Natural killer cell (primary cell): Measurements from ENCODE around the gene XRCC5. TPM values are rescaled to one million over a fixed set of nuclear protein-coding genes. Genes with fewer than 3 reads are reported as not detected.

Experiments
- ATAC-seq, 3 donors: fragments of 150-1000 bp in 2 of 3; fragments of 200-7000 bp in 1 of 3; cut with Tn5 transposase; 1 replicate in 1 of 3; 2 replicates in 2 of 3; pipeline ENCODE4 v1.10.0; 2021; ENCODE audit warnings: mild to moderate bottlenecking in 2 of 3, moderate library complexity in 2 of 3
- DNase-seq, 2 donors: peaks; one replicate each; pipeline versions ENCODE4 v3.0.0 to v3.0.0-alpha.2; 2013 to 2021; ENCODE audit warnings: mixed read lengths in 1 of 2
- H3K27ac ChIP-seq: one replicate; pipeline ENCODE4 v1.5.1; 2013; ENCODE audit warnings: mild to moderate bottlenecking, low read length
- H3K27me3 ChIP-seq: one replicate; pipeline ENCODE4 v1.6.1; 2013; ENCODE audit warnings: low read length; ENCODE audit not compliant: control insufficient read depth, insufficient read depth
- H3K36me3 ChIP-seq: one replicate; pipeline ENCODE4 v1.6.1; 2013; ENCODE audit warnings: low read length; ENCODE audit not compliant: control insufficient read depth, insufficient read depth
- H3K4me1 ChIP-seq: one replicate; pipeline ENCODE4 v1.6.1; 2013; ENCODE audit warnings: low read length; ENCODE audit not compliant: control insufficient read depth, insufficient read depth
- H3K4me3 ChIP-seq: one replicate; pipeline ENCODE4 v1.5.1; 2013; ENCODE audit warnings: low read length
- H3K9me3 ChIP-seq: one replicate; pipeline ENCODE4 v1.6.1; 2013; ENCODE audit warnings: low read length; ENCODE audit not compliant: control insufficient read depth, insufficient read depth
- H3K27ac Mint-ChIP-seq, 2 donors: one replicate each; pipeline ENCODE4 v1.8.0; 2022; ENCODE audit warnings: mild to moderate bottlenecking in 2 of 2, mixed read lengths in 2 of 2, moderate library complexity in 1 of 2
- H3K27me3 Mint-ChIP-seq, 2 donors: one replicate each; pipeline ENCODE4 v1.8.0; 2022; ENCODE audit warnings: low read depth in 2 of 2, mixed read lengths in 2 of 2
- H3K36me3 Mint-ChIP-seq: one replicate; pipeline ENCODE4 v1.8.0; 2022; ENCODE audit warnings: mixed read lengths
- H3K4me1 Mint-ChIP-seq, 2 donors: one replicate each; pipeline ENCODE4 v1.8.0; 2022; ENCODE audit warnings: mixed read lengths in 2 of 2
- H3K4me3 Mint-ChIP-seq: one replicate; pipeline ENCODE4 v1.8.0; 2022; ENCODE audit warnings: mild to moderate bottlenecking, moderate library complexity, mixed read lengths
- H3K9me3 Mint-ChIP-seq, 2 donors: one replicate each; pipeline ENCODE4 v1.8.0; 2022; ENCODE audit warnings: mixed read lengths in 2 of 2
- WGBS: methylation state at CpG from one replicate; pipeline ENCODE4 v1.1.7; 2013; ENCODE audit warnings: missing lambda C conversion rate; ENCODE audit not compliant: insufficient coverage; 5-methylcytosine and 5-hydroxymethylcytosine counted together
- intact Hi-C: fragments of 100-400 bp; cut with micrococcal nuclease; formaldehyde crosslinking; loops from one replicate; pipeline ENCODE4 v1.14.2; 2022
- total RNA-seq, 4 donors: library from RNA; stranded (reverse); fragments of 120-200 nt in 1 of 4; gene quantifications; one replicate each; pipeline versions ENCODE4 v1.2.3 to v1.2.4, GENCODE V29; 2013 to 2022
- TF ChIP-seq, protein P1 (sequence below): fragments of 200-600 bp; IDR thresholded peaks from one replicate; pipeline ENCODE4 v1.8.0; 2022; ENCODE audit warnings: antibody characterized with exemption

XRCC5 gene
- total RNA-seq, 3 donors from 2014 or later (not counting 1 experiment from before 2014, with no cell fraction given) = 188 to 220 (median 201) TPM

DNA sequence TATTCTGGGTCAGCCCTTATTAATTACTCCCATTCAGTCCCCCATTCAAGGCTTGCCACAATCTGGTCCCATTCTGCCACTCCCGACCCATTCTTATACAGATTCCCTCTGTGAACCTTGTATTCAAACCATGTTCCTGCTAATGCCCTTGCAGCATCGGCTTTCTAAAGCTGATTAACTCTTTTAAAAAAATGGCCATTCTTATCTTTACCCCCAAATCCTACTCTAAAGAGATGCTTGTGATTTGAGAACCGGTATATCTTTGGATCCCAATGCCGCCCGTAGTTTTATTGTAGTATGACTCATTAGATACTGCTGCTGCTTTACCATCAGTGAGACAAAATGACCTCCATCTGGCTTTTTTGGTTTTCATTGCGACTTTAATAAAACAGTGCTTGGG is 72.2 kb downstream of the XRCC5 start:
- Histone ChIP-seq H3K27ac (no peak overlapping the region), H3K9me3 (no peaks in the 10 kb centered on the region), H3K36me3 (peaks cover 35% of the 10 kb centered on the region), H3K4me1 (peaks cover 6% of the 10 kb centered on the region), H3K4me3 (no peak overlapping the region), H3K27me3 (no peaks in the 10 kb centered on the region)
- Mint-ChIP-seq H3K9me3 (no peaks in the 10 kb centered on the region), H3K4me1 (peaks cover 58 to 66% of the 10 kb centered on the region in 2 donors), H3K27ac (no peak overlapping the region), H3K4me3 (no peak overlapping the region), H3K27me3 (no peaks in the 10 kb centered on the region), H3K36me3 (no peaks in the 10 kb centered on the region)
- intact Hi-C loops = no loop called here
- DNase-seq = no peak
- WGBS = over 99% methylated on average over 6 of the region's 6 CpGs
- TF ChIP-seq, protein P1, sequence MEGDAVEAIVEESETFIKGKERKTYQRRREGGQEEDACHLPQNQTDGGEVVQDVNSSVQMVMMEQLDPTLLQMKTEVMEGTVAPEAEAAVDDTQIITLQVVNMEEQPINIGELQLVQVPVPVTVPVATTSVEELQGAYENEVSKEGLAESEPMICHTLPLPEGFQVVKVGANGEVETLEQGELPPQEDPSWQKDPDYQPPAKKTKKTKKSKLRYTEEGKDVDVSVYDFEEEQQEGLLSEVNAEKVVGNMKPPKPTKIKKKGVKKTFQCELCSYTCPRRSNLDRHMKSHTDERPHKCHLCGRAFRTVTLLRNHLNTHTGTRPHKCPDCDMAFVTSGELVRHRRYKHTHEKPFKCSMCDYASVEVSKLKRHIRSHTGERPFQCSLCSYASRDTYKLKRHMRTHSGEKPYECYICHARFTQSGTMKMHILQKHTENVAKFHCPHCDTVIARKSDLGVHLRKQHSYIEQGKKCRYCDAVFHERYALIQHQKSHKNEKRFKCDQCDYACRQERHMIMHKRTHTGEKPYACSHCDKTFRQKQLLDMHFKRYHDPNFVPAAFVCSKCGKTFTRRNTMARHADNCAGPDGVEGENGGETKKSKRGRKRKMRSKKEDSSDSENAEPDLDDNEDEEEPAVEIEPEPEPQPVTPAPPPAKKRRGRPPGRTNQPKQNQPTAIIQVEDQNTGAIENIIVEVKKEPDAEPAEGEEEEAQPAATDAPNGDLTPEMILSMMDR = no peak
- ATAC-seq = no peak

DNA sequence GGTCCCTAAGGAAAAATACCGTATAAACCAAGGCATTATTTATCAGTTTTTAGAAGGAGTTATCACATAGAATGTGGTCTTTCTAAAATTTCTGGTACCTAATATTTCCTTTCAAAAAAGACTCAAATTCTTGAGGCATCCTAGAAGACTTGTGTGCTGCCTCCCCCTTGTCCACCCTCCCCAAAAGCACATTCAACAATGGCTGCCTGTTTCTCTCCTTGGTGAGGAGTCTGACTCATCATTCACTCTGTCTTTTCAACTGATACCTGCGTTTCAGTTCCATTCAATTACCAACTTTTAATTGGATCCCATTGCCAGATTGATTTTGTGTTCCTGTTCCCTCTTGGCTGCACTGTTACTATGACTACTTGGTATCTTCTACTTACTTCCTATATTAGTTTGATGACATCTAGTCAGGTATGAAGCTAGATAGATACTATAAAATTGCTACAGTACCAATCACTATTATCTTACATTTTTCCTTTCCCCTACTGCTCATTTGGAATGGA is 72.9 kb downstream of the XRCC5 start:
- H3K9me3 Mint-ChIP-seq = no peaks in the 10 kb centered on the region
- H3K27me3 ChIP-seq = no peaks in the 10 kb centered on the region
- H3K4me3 ChIP-seq = no peak overlapping the region
- intact Hi-C loops = no loop called here
- H3K27ac ChIP-seq = no peak overlapping the region
- peaks cover 6% of the 10 kb centered on the region for H3K4me1 ChIP-seq
- DNase-seq = no peak
- H3K4me1 Mint-ChIP-seq = peaks cover 58 to 66% of the 10 kb centered on the region in 2 donors
- H3K27me3 Mint-ChIP-seq = no peaks in the 10 kb centered on the region
- H3K4me3 Mint-ChIP-seq = no peak overlapping the region
- 93% methylated on average over 1 of the region's 2 CpGs for WGBS
- no peaks in the 10 kb centered on the region for H3K9me3 ChIP-seq
- TF ChIP-seq, protein P1 = no peak
- peaks cover 33% of the 10 kb centered on the region for H3K36me3 ChIP-seq
- H3K36me3 Mint-ChIP-seq = no peaks in the 10 kb centered on the region
- peak overlapping the region; percentile 43 to 74 for H3K27ac Mint-ChIP-seq
- no peak for ATAC-seq

DNA sequence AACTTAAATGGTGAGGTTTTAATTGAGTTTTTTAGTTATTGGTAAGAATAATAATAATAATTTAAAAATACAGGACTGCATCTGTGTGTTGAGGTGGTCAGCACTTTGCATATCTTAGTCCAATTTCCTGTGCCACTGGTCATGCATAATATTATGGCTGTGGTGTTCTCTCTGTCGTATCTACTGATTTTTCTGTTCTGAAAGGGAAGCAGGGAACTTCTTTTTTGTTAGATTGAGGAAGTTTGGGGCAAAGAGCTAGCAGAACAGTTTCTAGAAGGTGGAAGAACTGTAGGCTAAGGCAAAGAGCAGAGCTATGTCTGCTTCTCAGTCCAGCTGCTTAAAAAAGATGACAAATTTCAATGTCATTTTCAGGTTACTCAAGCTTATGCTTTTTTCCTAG is 74.3 kb downstream of the XRCC5 start:
- Mint-ChIP-seq H3K36me3 (no peaks in the 10 kb centered on the region), H3K4me1 (peaks cover 59 to 72% of the 10 kb centered on the region in 2 donors), H3K4me3 (no peak overlapping the region), H3K9me3 (no peaks in the 10 kb centered on the region), H3K27me3 (no peaks in the 10 kb centered on the region), H3K27ac (peak overlapping the region; percentile 43 to 66)
- no peak overlapping the region for H3K4me3 ChIP-seq
- no peaks in the 10 kb centered on the region for H3K27me3 ChIP-seq
- H3K36me3 ChIP-seq = peaks cover 29% of the 10 kb centered on the region
- ATAC-seq (peak in 1 of 3 donors; percentile 30), DNase-seq (no peak)
- no peaks in the 10 kb centered on the region for H3K9me3 ChIP-seq
- no peak overlapping the region for H3K27ac ChIP-seq
- H3K4me1 ChIP-seq = peaks cover 6% of the 10 kb centered on the region
- intact Hi-C loops = no loop called here
- 20% methylated on average over 1 of the region's 1 CpG for WGBS
- TF ChIP-seq, protein P1 = no peak

DNA sequence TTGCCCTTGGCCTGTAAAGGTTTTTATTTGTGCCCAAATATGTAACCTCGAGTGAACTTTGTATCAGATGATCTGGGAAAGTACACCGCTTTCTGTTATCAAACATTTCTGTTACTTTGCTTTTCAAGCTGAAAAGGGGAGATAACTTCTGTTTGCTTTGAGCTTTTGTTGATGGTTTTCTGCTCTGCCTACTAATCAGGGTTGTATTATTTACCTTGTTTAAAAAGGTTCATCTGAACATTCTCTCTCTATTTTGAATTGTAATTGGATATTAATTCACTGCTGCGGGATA is 79.4 kb downstream of the XRCC5 start:
- Mint-ChIP-seq H3K27me3 (no peaks in the 10 kb centered on the region), H3K36me3 (peaks cover 6% of the 10 kb centered on the region), H3K4me1 (peaks cover 67 to 70% of the 10 kb centered on the region in 2 donors), H3K27ac (peak overlapping the region; percentile 9 to 57), H3K9me3 (no peaks in the 10 kb centered on the region), H3K4me3 (no peak overlapping the region)
- DNase-seq = no peak
- Histone ChIP-seq H3K9me3 (no peaks in the 10 kb centered on the region), H3K36me3 (peaks cover 30% of the 10 kb centered on the region), H3K27ac (no peak overlapping the region), H3K4me1 (peaks cover 6% of the 10 kb centered on the region), H3K4me3 (no peak overlapping the region), H3K27me3 (no peaks in the 10 kb centered on the region)
- 70% methylated on average over 3 of the region's 3 CpGs for WGBS
- intact Hi-C loops = no loop called here
- TF ChIP-seq, protein P1 = no peak
- no peak for ATAC-seq
